ENCODE results near the gene PPP1R16B.

- no peak for TF ChIP-seq CTCF (IDR thresholded peaks at IDR 0.05; ENCODE audit: poor library complexity)
- no peak for TF ChIP-seq EZH2 (IDR thresholded peaks at IDR 0.05; ENCODE audit: borderline replicate concordance)
Measured at GRCh38 chr20:38787870-38788269, 17.6 kb upstream of the PPP1R16B start.
